Lower leg skin (tissue), 4 donors: ENCODE data around the gene PGM5. TPM values are rescaled to one million over a fixed set of nuclear protein-coding genes. Genes with fewer than 3 reads are reported as not detected.

ENCODE experiments used
- DNase-seq, 2 donors: peaks; one replicate each; pipeline ENCODE4 v3.0.0-alpha.2; 2019; ENCODE audit warnings: low spot score in 2 of 2
- H3K4me3 ChIP-seq: fragments of 200-600 bp; sonication (generic); 2 replicates; pipeline ENCODE4 v1.5.1; 2017; ENCODE audit warnings: mild to moderate bottlenecking, low read depth; ENCODE audit not compliant: poor library complexity, severe bottlenecking
- POLR2A ChIP-seq, 2 donors: fragments of 450-650 bp; IDR thresholded peaks; one replicate each; pipeline ENCODE4 v1.6.1; 2016 to 2017; ENCODE audit warnings: antibody characterized with exemption in 2 of 2, mild to moderate bottlenecking in 1 of 2, moderate library complexity in 1 of 2
- WGBS, 2 donors: methylation state at CpG; one replicate each; pipeline ENCODE4 v1.1.5; 2018; 5-methylcytosine and 5-hydroxymethylcytosine counted together
- intact Hi-C: fragments of 100-400 bp; cut with DNase I; formaldehyde crosslinking; loops from one replicate; pipeline ENCODE4 v1.15.0; 2023; ENCODE audit warnings: low total_unique reads
- total RNA-seq, 4 donors: library from RNA; depleted of rRNA; stranded (reverse); fragments of >200 nt; gene quantifications; one replicate each; pipeline ENCODE4 v1.1.0, GENCODE V29; 2016
- TF ChIP-seq, protein P1 (sequence below), 3 donors: fragments of 450-650 bp; IDR thresholded peaks; one replicate each; pipeline ENCODE4 v1.5.1; 2016; ENCODE audit warnings: antibody characterized with exemption in 3 of 3, mild to moderate bottlenecking in 3 of 3, moderate library complexity in 2 of 3

Gene PGM5
- total RNA-seq, 4 donors from 2014 or later = 7.3 to 16.8 (median 8.7) TPM

DNA sequence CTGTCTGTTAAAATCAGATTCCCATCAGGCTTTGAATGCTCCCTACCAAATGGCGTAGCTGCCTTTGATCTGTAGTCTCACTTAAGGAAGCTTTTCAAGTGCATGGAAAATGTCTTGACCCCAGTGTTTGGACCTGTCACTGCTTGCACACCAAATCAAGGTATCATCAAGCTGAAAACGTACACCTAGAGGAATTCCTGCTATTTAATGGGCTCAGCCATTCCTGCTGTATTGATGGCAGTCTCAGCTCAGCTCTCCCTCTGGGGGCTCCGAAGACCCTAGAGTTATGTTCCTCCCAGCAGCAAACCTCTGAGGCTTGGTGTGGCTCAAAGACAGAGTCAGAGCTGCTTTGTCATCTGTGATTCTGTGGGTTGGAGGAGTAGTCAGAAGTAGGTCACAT lies 63.5 kb downstream of the PGM5 start:
- no peak for TF ChIP-seq POLR2A (IDR thresholded peaks at IDR 0.05)
- TF ChIP-seq, protein P1, sequence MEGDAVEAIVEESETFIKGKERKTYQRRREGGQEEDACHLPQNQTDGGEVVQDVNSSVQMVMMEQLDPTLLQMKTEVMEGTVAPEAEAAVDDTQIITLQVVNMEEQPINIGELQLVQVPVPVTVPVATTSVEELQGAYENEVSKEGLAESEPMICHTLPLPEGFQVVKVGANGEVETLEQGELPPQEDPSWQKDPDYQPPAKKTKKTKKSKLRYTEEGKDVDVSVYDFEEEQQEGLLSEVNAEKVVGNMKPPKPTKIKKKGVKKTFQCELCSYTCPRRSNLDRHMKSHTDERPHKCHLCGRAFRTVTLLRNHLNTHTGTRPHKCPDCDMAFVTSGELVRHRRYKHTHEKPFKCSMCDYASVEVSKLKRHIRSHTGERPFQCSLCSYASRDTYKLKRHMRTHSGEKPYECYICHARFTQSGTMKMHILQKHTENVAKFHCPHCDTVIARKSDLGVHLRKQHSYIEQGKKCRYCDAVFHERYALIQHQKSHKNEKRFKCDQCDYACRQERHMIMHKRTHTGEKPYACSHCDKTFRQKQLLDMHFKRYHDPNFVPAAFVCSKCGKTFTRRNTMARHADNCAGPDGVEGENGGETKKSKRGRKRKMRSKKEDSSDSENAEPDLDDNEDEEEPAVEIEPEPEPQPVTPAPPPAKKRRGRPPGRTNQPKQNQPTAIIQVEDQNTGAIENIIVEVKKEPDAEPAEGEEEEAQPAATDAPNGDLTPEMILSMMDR (IDR thresholded peaks at IDR 0.05) = no peak
- intact Hi-C loops = no loop called here
- WGBS, 2 donors = 42 to 58% methylated on average over 3 of the region's 3 CpGs

DNA sequence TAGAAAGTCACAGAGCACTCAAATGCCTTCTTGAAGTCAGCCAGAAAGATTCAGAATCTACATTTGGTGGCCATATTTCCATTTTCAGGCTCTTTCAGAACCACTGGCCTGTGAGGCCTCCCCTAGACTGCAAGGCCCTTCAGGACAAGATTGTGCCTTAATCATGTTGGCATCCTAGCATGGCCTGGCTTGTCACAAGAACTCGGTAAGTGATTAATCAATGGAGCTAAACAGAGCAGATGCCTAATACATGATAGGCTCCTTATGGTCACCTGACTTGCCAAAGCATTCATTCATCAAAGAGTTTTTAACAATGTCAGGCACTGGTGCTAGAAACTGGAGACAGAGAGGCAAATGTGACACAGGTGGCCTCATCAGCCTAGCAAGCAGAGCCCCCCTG lies 70.3 kb downstream of the PGM5 start:
- intact Hi-C loops = no loop called here
- TF ChIP-seq, protein P1 (IDR thresholded peaks at IDR 0.05) = no peak
- no peak for TF ChIP-seq POLR2A (IDR thresholded peaks at IDR 0.05)

More for the DNA sequence above, 63.5 kb downstream of the PGM5 start:
- DNase-seq = no peak
- H3K4me3 ChIP-seq = no peak overlapping the region

DNA sequence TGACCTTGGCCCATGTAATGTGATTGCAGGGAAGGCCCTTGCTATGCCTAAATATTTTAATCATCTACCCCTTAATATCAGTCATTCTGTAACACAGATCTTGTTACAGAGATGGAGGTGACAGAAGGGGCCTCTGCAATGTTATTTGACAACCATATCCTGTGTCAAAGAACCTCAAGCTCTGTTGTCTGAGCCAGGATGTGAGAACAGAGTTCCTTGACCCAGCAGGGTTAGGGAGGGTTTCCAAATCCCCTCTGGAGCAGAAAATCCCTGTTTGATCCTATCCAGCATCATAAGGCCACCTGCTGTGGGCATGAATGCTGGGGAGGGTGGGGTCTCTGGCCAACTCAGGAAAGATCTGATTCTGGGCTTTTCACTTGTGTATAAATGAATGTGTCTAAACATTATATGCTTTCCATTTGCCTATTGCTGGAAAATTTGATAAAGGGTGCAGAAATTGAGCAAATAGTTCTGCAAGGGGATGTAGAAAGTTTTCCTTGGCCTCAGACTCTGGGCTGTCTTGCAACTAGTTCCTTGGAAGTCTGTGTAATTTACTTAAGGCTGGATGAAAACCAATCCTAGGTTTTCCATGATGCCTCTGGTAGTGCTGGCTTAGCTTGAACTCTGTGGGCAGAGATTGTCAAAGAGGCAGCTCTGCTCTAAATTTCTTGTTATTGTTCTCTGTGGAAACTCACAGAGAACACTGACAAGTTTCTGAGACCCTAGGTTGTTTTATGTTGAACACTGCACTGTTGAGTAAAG lies 71.0 kb downstream of the PGM5 start:
- TF ChIP-seq POLR2A (IDR thresholded peaks at IDR 0.05) = no peak
- TF ChIP-seq, protein P1 (IDR thresholded peaks at IDR 0.05) = no peak
- intact Hi-C loops = no loop called here
- no peak overlapping the region for H3K4me3 ChIP-seq
- no peak for DNase-seq

More for the DNA sequence above, 70.3 kb downstream of the PGM5 start:
- no peak overlapping the region for H3K4me3 ChIP-seq
- 54 to 55% methylated on average over 1 of the region's 1 CpG for WGBS, 2 donors
- DNase-seq = no peak

DNA sequence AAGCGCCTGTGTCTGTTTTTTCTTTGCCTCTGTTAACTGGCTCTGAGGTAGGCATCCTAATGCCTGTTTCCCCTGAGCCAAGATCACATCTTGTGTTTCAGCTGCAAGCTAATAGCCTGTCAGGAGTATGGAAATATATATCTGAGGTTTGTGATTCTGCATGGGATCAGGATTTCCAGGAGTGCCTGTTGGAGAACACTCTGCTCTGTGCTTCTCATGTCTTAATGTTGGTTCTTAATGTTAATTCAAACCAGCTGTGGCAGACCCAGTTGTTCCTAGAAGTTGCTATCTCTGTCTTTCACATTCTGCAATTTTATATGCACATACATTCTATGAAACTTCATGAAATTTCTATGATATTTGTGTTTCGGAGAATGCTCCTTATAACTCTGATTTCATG lies 72.1 kb downstream of the PGM5 start:
- WGBS, 2 donors = 65 to 74% methylated on average over 2 of the region's 2 CpGs
- H3K4me3 ChIP-seq = no peak overlapping the region

DNA sequence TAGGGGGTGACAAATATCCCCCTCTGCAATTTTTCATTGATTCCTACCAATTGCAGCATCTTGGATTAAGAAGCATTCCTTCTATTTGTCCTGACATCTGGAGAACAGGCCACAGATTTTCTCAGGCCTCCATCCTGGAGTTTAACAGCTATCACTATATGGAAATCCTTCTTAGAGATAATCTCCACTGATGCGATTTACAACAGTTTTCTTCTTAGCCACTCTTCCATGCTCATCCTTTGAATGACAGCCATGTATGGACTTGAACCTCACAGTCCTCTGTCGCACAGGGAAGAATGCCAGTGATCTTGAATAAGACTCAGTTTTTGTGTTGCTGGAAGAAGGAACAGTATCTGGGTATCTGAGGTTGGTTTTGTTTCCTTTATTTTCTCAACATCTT lies 73.2 kb downstream of the PGM5 start:
- WGBS, 2 donors = 83 to 88% methylated on average over 2 of the region's 2 CpGs
- H3K4me3 ChIP-seq = no peak overlapping the region
- intact Hi-C loops = no loop called here
- no peak for DNase-seq
- no peak for TF ChIP-seq POLR2A (IDR thresholded peaks at IDR 0.05)
- TF ChIP-seq, protein P1 (IDR thresholded peaks at IDR 0.05) = no peak

More for the DNA sequence above, 72.1 kb downstream of the PGM5 start:
- intact Hi-C loops = no loop called here
- DNase-seq = no peak
- TF ChIP-seq POLR2A (IDR thresholded peaks at IDR 0.05) = no peak
- TF ChIP-seq, protein P1 (IDR thresholded peaks at IDR 0.05) = no peak

DNA sequence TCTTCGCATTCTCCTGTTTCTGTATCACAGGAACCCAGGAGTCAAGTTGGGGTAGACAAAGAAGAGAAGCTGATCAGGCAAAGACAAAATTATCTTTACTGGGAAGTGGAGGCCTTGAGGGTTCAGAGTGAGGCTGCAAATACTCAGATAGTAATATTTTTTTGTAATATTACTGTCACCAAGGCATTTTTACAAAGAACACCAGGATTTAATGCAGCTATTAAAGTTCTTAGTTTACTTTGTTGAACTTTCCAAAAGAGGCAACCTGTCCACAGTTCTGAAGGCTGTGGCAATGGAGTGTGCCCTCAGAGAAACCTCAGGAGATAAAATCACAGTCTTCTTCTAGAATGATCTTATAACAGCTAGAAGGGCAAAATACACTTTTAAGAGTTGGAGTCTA lies 74.9 kb downstream of the PGM5 start:
- TF ChIP-seq POLR2A (IDR thresholded peaks at IDR 0.05) = no peak
- TF ChIP-seq, protein P1 (IDR thresholded peaks at IDR 0.05) = no peak
- 89 to 100% methylated on average over 1 of the region's 1 CpG for WGBS, 2 donors
- no peak overlapping the region for H3K4me3 ChIP-seq
- intact Hi-C loops = no loop called here
- no peak for DNase-seq
